IMR-90 (cell line): ENCODE data around the gene SFTPD. TPM values are rescaled to one million over a fixed set of nuclear protein-coding genes. Genes with fewer than 3 reads are reported as not detected.

Source experiments
- ATAC-seq: fragments of 200-7000 bp; cut with Tn5 transposase; 2 replicates; pipeline ENCODE4 v1.9.1; 2020; ENCODE audit warnings: low read depth, mild to moderate bottlenecking, moderate library complexity
- BruUV-seq: library from RNA; stranded (reverse); fragments of 400-500 nt; replicated peaks from 2 replicates; lab custom pipeline; 2021; lab: Mats Ljungman, UMichigan
- CTCF ChIA-PET: fragments of 300-600 bp; formaldehyde crosslinking; extraction: SDS; loops from one replicate; lab custom pipeline; 2021; ENCODE audit warnings: antibody characterized with exemption; lab: Yijun Ruan, JAX
- POLR2A ChIA-PET: fragments of 300-600 bp; sonication (Branson Sonifier 250); formaldehyde crosslinking; loops from one replicate; lab custom pipeline; 2022; ENCODE audit warnings: antibody characterized with exemption; ENCODE audit not compliant: unreplicated experiment; lab: Charles Lee
- DNase-seq: peaks from one replicate; pipeline ENCODE4 v3.0.0; 2013
- H2AFZ ChIP-seq: replicated peaks from 2 replicates; pipeline ENCODE3; 2013; ENCODE audit warnings: low read length, mild to moderate bottlenecking; ENCODE audit not compliant: poor library complexity
- H2AK5ac ChIP-seq: 2 replicates; pipeline ENCODE4 v1.6.1; 2013; ENCODE audit warnings: low read depth, low read length, inconsistent platforms
- H2AK9ac ChIP-seq: replicated peaks from 2 replicates; pipeline ENCODE3; 2013; ENCODE audit warnings: mild to moderate bottlenecking, low read depth, low read length, moderate library complexity; ENCODE audit not compliant: poor library complexity
- H2BK120ac ChIP-seq: 2 replicates; pipeline ENCODE4 v1.6.1; 2013; ENCODE audit warnings: low read depth, low read length, inconsistent platforms
- H2BK15ac ChIP-seq: 3 replicates; pipeline ENCODE4 v1.6.1; 2013; ENCODE audit warnings: low read depth, low read length, inconsistent platforms
- H2BK20ac ChIP-seq: 2 replicates; pipeline ENCODE4 v1.6.1; 2013; ENCODE audit warnings: low read depth, mild to moderate bottlenecking, inconsistent platforms, low read length, moderate library complexity
- H2BK5ac ChIP-seq: 2 replicates; pipeline ENCODE4 v1.6.1; 2013; ENCODE audit warnings: mild to moderate bottlenecking, low read depth, low read length, inconsistent platforms; ENCODE audit not compliant: poor library complexity, severe bottlenecking
- H3K14ac ChIP-seq: replicated peaks from 2 replicates; pipeline ENCODE4 v1.6.1; 2013; ENCODE audit warnings: low read depth, low read length, inconsistent platforms
- H3K18ac ChIP-seq: 2 replicates; pipeline ENCODE4 v1.6.1; 2013; ENCODE audit warnings: low read depth, low read length, control low read depth
- H3K23ac ChIP-seq: 2 replicates; pipeline ENCODE4 v1.6.1; 2013; ENCODE audit warnings: low read depth, low read length, inconsistent platforms
- H3K27ac ChIP-seq: 2 replicates; pipeline ENCODE4 v1.5.1; 2013; ENCODE audit warnings: mild to moderate bottlenecking, control low read depth, low read length; ENCODE audit not compliant: insufficient read depth
- H3K27me3 ChIP-seq: 2 replicates; pipeline ENCODE4 v1.6.1; 2013; ENCODE audit warnings: low read length; ENCODE audit not compliant: control insufficient read depth, insufficient read depth
- H3K36me3 ChIP-seq: 2 replicates; pipeline ENCODE4 v1.6.1; 2013; ENCODE audit warnings: low read length, mixed read lengths; ENCODE audit not compliant: control insufficient read depth, insufficient read depth
- H3K4ac ChIP-seq: 2 replicates; pipeline ENCODE4 v1.6.1; 2013; ENCODE audit warnings: low read depth, low read length, inconsistent platforms
- H3K4me1 ChIP-seq: 2 replicates; pipeline ENCODE4 v1.6.1; 2013; ENCODE audit warnings: low read length, mixed read lengths; ENCODE audit not compliant: control insufficient read depth, insufficient read depth
- H3K4me2 ChIP-seq: 2 replicates; pipeline ENCODE4 v1.6.1; 2013; ENCODE audit warnings: low read depth, mild to moderate bottlenecking, control low read depth, low read length, moderate library complexity
- H3K4me3 ChIP-seq: 2 replicates; pipeline ENCODE4 v1.5.1; 2013; ENCODE audit warnings: low read depth, mild to moderate bottlenecking, control low read depth, low read length, moderate library complexity; ENCODE audit not compliant: insufficient read depth
- H3K56ac ChIP-seq: 2 replicates; pipeline ENCODE4 v1.6.1; 2013; ENCODE audit warnings: low read length, inconsistent platforms; ENCODE audit not compliant: insufficient read depth; ENCODE audit errors: extremely low read depth
- H3K79me1 ChIP-seq, 2 experiments: 2 replicates each; pipeline ENCODE4 v1.6.1; 2013; ENCODE audit warnings: low read length in 2 of 2, inconsistent platforms in 1 of 2, low read depth in 1 of 2
- H3K9ac ChIP-seq: 2 replicates; pipeline ENCODE4 v1.6.1; 2013; ENCODE audit warnings: low read depth, low read length, control low read depth
- H3K9me1 ChIP-seq: 2 replicates; pipeline ENCODE4 v1.6.1; 2013; ENCODE audit warnings: low read length, inconsistent platforms; ENCODE audit not compliant: insufficient read depth
- H3K9me3 ChIP-seq: 2 replicates; pipeline ENCODE4 v1.6.1; 2013; ENCODE audit warnings: low read length; ENCODE audit not compliant: control insufficient read depth, insufficient read depth
- H4K20me1 ChIP-seq: 2 replicates; pipeline ENCODE4 v1.6.1; 2013; ENCODE audit warnings: low read length, inconsistent platforms; ENCODE audit not compliant: insufficient read depth
- H4K5ac ChIP-seq: 2 replicates; pipeline ENCODE4 v1.6.1; 2013; ENCODE audit warnings: mild to moderate bottlenecking, low read depth, low read length, control low read depth
- H4K8ac ChIP-seq, 2 experiments: 2 replicates each; pipeline ENCODE4 v1.6.1; 2013; ENCODE audit warnings: low read depth in 2 of 2, low read length in 2 of 2, control low read depth in 1 of 2, inconsistent platforms in 1 of 2
- H4K91ac ChIP-seq: 2 replicates; pipeline ENCODE4 v1.6.1; 2013; ENCODE audit warnings: low read depth, low read length, inconsistent platforms; ENCODE audit not compliant: insufficient read depth
- FOS ChIP-seq: fragments of 150-350 bp; IDR thresholded peaks from 2 replicates; pipeline ENCODE4 v1.6.1; 2016; ENCODE audit warnings: low read depth, low read length
- NFE2L2 ChIP-seq: fragments of 150-350 bp; IDR thresholded peaks from 2 replicates; pipeline ENCODE4 v1.6.1; 2016; ENCODE audit warnings: low read depth, mild to moderate bottlenecking, low read length
- RFX5 ChIP-seq: IDR thresholded peaks from 2 replicates; pipeline ENCODE4 v1.8.0; 2012; ENCODE audit warnings: low read depth, mild to moderate bottlenecking, low read length, moderate library complexity
- SMC3 ChIP-seq: fragments of 150-350 bp; IDR thresholded peaks from 2 replicates; pipeline ENCODE4 v1.6.1; 2016; ENCODE audit warnings: low read depth, mild to moderate bottlenecking, antibody characterized with exemption, low read length, moderate library complexity
- WGBS, 2 experiments: methylation state at CpG; one replicate each; pipeline versions ENCODE4 v1.1.5 to v1.1.7; 2013; ENCODE audit warnings: missing lambda C conversion rate in 2 of 2; ENCODE audit not compliant: insufficient read length in 1 of 2; ENCODE audit errors: extremely low coverage in 2 of 2; 5-methylcytosine and 5-hydroxymethylcytosine counted together
- dilution Hi-C: fragments of 300-500 bp; cut with HindIII; formaldehyde crosslinking; loops from one replicate; pipeline ENCODE4 v1.14.3; 2018; ENCODE audit warnings: low sequenced_read_pairs; ENCODE audit not compliant: unreplicated experiment
- in situ Hi-C: fragments of 300-500 bp; cut with MboI; formaldehyde crosslinking; loops from 3 replicates; pipeline ENCODE4 v1.14.3; 2019; ENCODE audit warnings: low sequenced_read_pairs, inconsistent platforms, mixed read lengths
- intact Hi-C: fragments of 100-400 bp; cut with micrococcal nuclease; formaldehyde crosslinking; loops from 2 replicates; pipeline ENCODE4 v1.10.0; 2022
- polyA plus RNA-seq, 3 experiments: library from polyadenylated mRNA; depleted of rRNA; stranded (reverse); fragments of >200 nt; gene quantifications; 2 replicates each; pipeline ENCODE4 v1.2.3, GENCODE V29; 2012; ENCODE audit warnings: low replicate concordance in 1 of 3
- total RNA-seq: library from RNA; depleted of rRNA; stranded (reverse); fragments of >200 nt; gene quantifications from 2 replicates; pipeline ENCODE4 v1.2.3, GENCODE V29; 2012
- TF ChIP-seq, protein P1 (sequence below): fragments of 150-350 bp; IDR thresholded peaks from 2 replicates; pipeline ENCODE4 v1.6.1; 2016; ENCODE audit warnings: low read depth, mild to moderate bottlenecking, low read length, moderate library complexity, borderline replicate concordance
- TF ChIP-seq, protein P2 (sequence below): conservative IDR thresholded peaks from 2 replicates; pipeline ENCODE4 v1.5.1; 2012; ENCODE audit warnings: mild to moderate bottlenecking, low read depth, low read length, improper control_type of control experiment

SFTPD gene
- total and polyA plus RNA-seq, 2 of the 4 experiments (the other 2 are of a cell fraction) = not detected

DNA sequence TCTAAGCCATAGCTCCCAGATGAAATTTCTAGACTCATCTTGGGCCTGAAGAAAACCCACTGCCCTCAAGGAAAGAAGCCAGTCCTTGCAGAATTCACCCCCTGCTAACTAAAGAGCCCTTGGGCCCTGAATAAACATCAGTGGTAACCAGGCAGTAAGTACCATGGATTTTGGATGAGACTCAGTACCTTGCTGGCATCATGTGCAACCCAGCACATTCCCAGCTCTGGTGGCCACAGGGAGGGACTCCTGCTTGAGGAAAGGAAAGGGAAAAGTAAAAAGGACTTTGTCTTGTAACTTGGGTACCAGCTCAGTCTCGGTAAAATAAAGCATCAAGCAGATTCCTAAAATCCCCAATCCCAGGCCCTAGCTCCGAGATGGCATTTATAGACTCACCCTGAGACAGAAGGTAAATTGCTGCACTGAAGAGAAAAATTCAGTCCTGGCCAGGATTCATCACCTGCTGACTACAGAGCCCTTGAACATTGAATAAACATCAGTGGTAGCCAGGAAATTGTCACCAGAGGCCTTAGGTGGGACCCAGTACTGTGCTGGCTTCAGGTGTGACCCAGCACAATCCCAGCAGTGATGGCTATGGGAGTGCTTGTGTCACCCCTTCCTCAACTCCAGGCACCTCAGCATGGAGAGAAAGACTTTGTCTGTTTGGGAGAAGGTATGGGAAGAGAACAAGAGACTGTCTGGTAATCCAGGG lies 31.2 kb upstream of the SFTPD start:
- no CpG with 5 or more reads among the region's 2 CpGs for WGBS, 2 experiments
- CTCF ChIA-PET = no interaction called here
- Histone ChIP-seq H3K4me3 (no peak overlapping the region), H2BK20ac (no peak overlapping the region), H3K14ac (no peak overlapping the region), H3K4me2 (no peak overlapping the region), H3K9me3 (no peaks in the 10 kb centered on the region; the same call in 1 of the 2 replicates), H3K27ac (no peak overlapping the region), H2AK9ac (no peak overlapping the region), H2AK5ac (no peak overlapping the region), H3K4me1 (no peaks in the 10 kb centered on the region), H3K27me3 (peaks cover 45% of the 10 kb centered on the region), H4K8ac (no peak overlapping the region), H3K23ac (no peak overlapping the region), H3K4ac (no peak overlapping the region), H3K9me1 (no peaks in the 10 kb centered on the region), H3K36me3 (no peaks in the 10 kb centered on the region), H4K20me1 (no peaks in the 10 kb centered on the region), H2BK15ac (no peak overlapping the region), H2BK120ac (no peak overlapping the region), H3K18ac (no peak overlapping the region), H3K79me1 (no peaks in the 10 kb centered on the region), H2BK5ac (no peak overlapping the region), H4K5ac (no peak overlapping the region), H3K56ac (no peak overlapping the region), H4K91ac (no peak overlapping the region), H2AFZ (no peak overlapping the region), H3K9ac (no peak overlapping the region)
- in situ Hi-C loops = no loop called here
- POLR2A ChIA-PET = no interaction called here
- no peak for TF ChIP-seq FOS
- no peak for TF ChIP-seq SMC3
- TF ChIP-seq, protein P1, sequence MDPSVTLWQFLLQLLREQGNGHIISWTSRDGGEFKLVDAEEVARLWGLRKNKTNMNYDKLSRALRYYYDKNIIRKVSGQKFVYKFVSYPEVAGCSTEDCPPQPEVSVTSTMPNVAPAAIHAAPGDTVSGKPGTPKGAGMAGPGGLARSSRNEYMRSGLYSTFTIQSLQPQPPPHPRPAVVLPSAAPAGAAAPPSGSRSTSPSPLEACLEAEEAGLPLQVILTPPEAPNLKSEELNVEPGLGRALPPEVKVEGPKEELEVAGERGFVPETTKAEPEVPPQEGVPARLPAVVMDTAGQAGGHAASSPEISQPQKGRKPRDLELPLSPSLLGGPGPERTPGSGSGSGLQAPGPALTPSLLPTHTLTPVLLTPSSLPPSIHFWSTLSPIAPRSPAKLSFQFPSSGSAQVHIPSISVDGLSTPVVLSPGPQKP = no peak
- TF ChIP-seq NFE2L2 = no peak
- TF ChIP-seq RFX5 = no peak
- TF ChIP-seq, protein P2, sequence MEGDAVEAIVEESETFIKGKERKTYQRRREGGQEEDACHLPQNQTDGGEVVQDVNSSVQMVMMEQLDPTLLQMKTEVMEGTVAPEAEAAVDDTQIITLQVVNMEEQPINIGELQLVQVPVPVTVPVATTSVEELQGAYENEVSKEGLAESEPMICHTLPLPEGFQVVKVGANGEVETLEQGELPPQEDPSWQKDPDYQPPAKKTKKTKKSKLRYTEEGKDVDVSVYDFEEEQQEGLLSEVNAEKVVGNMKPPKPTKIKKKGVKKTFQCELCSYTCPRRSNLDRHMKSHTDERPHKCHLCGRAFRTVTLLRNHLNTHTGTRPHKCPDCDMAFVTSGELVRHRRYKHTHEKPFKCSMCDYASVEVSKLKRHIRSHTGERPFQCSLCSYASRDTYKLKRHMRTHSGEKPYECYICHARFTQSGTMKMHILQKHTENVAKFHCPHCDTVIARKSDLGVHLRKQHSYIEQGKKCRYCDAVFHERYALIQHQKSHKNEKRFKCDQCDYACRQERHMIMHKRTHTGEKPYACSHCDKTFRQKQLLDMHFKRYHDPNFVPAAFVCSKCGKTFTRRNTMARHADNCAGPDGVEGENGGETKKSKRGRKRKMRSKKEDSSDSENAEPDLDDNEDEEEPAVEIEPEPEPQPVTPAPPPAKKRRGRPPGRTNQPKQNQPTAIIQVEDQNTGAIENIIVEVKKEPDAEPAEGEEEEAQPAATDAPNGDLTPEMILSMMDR = no peak
- dilution Hi-C loops = no loop called here
- intact Hi-C loops = no loop called here
- no TSS peak for BruUV-seq
- no peak for DNase-seq
- no peak for ATAC-seq
